ENCODE measurements around the gene C4orf54. TPM values are rescaled to one million over a fixed set of nuclear protein-coding genes. Genes with fewer than 3 reads are reported as not detected.

Gene C4orf54
- total and polyA plus RNA-seq, 2 of the 4 experiments (the other 2 are of a cell fraction): not detected

GRCh38 chr4:99651016-99651769 lies 6.4 kb downstream of the C4orf54 start:
- H2BK120ac ChIP-seq (ENCODE audit: low read depth, low read length): no peak overlapping the region
- H3K56ac ChIP-seq (ENCODE audit: extremely low read depth, insufficient read depth, low read length): no peak overlapping the region
- no peak overlapping the region for H2AK9ac ChIP-seq (replicated peaks; ENCODE audit: low read depth, low read length, poor library complexity)
- no peak overlapping the region for H2BK15ac ChIP-seq (ENCODE audit: low read depth, low read length)
- ATAC-seq (ENCODE audit: low read depth) (no peak), DNase-seq (no peak)
- no TSS peak for BruUV-seq (replicated peaks)
- no peak overlapping the region for H2BK5ac ChIP-seq (ENCODE audit: low read depth, low read length, poor library complexity, severe bottlenecking)
- no peak overlapping the region for H4K91ac ChIP-seq (ENCODE audit: insufficient read depth, low read depth, low read length)
- no peak overlapping the region for H4K8ac ChIP-seq (ENCODE audit: low read depth in 2 of 2, low read length in 2 of 2)
- H3K4me2 ChIP-seq (ENCODE audit: low read depth, low read length): no peak overlapping the region
- H2AFZ ChIP-seq (replicated peaks; ENCODE audit: low read length, poor library complexity): no peak overlapping the region
- no peak overlapping the region for H3K4me3 ChIP-seq (ENCODE audit: insufficient read depth, low read depth, low read length)
- no peak overlapping the region for H4K5ac ChIP-seq (ENCODE audit: low read depth, low read length)
- WGBS, 2 experiments (ENCODE audit: extremely low coverage in 2 of 2, insufficient read length in 1 of 2): 79% methylated on average over 13 of the region's 18 CpGs; no CpG with 5 or more reads in 1 of the 2 experiments
- CTCF ChIA-PET: no interaction called here
- H3K36me3 ChIP-seq (ENCODE audit: control insufficient read depth, insufficient read depth, low read length): no peaks in the 10 kb centered on the region
- H3K79me1 ChIP-seq (ENCODE audit: low read depth in 1 of 2, low read length in 2 of 2): no peaks in the 10 kb centered on the region
- no peak overlapping the region for H3K14ac ChIP-seq (replicated peaks; ENCODE audit: low read depth, low read length)
- TF ChIP-seq CHD1 (IDR thresholded peaks at IDR 0.05; ENCODE audit: low read depth, low read length) (no peak), CTCF (conservative IDR thresholded peaks at IDR 0.05; ENCODE audit: low read depth, low read length) (no peak), USF2 (IDR thresholded peaks at IDR 0.05; ENCODE audit: low read depth, low read length) (no peak), ELK1 (IDR thresholded peaks at IDR 0.05; ENCODE audit: borderline replicate concordance, low read depth, low read length) (no peak), MAZ (IDR thresholded peaks at IDR 0.05; ENCODE audit: borderline replicate concordance, low read depth, low read length) (no peak), SMC3 (IDR thresholded peaks at IDR 0.05; ENCODE audit: low read depth, low read length) (no peak), MAFK (IDR thresholded peaks at IDR 0.05; ENCODE audit: low read depth, low read length) (no peak), RCOR1 (IDR thresholded peaks at IDR 0.05; ENCODE audit: insufficient replicate concordance, low read length) (no peak), CEBPB (IDR thresholded peaks at IDR 0.05; ENCODE audit: low read depth, low read length) (no peak)
- H4K20me1 ChIP-seq (ENCODE audit: insufficient read depth, low read length): no peaks in the 10 kb centered on the region
- H2BK20ac ChIP-seq (ENCODE audit: low read depth, low read length): no peak overlapping the region
- H3K4ac ChIP-seq (ENCODE audit: low read depth, low read length): no peak overlapping the region
- H3K4me1 ChIP-seq (ENCODE audit: control insufficient read depth, insufficient read depth, low read length): peaks cover 2% of the 10 kb centered on the region; the same call in 1 of the 2 replicates
- in situ Hi-C loops (cut with MboI; ENCODE audit: low sequenced_read_pairs) (no loop called here), intact Hi-C loops (cut with micrococcal nuclease) (no loop called here), dilution Hi-C loops (cut with HindIII; ENCODE audit: low sequenced_read_pairs, unreplicated experiment) (no loop called here)
- POLR2A ChIA-PET (ENCODE audit: unreplicated experiment): interaction anchor here (0.7 kb wide), 1 partner anchor 30 kb away, joined by 3 read pairs; no protein-coding TSS in a partner anchor
- peaks cover 5% of the 10 kb centered on the region for H3K27me3 ChIP-seq (ENCODE audit: control insufficient read depth, insufficient read depth, low read length)
- no peaks in the 10 kb centered on the region; the same call in 1 of the 2 replicates for H3K9me3 ChIP-seq (ENCODE audit: control insufficient read depth, insufficient read depth, low read length)
- H3K23ac ChIP-seq (ENCODE audit: low read depth, low read length): no peak overlapping the region
- H3K9ac ChIP-seq (ENCODE audit: low read depth, low read length): no peak overlapping the region
- no peak overlapping the region for H3K18ac ChIP-seq (ENCODE audit: low read depth, low read length)
- H3K27ac ChIP-seq (ENCODE audit: insufficient read depth, low read length): no peak overlapping the region
- H3K9me1 ChIP-seq (ENCODE audit: insufficient read depth, low read length): no peaks in the 10 kb centered on the region
- no peak overlapping the region for H2AK5ac ChIP-seq (ENCODE audit: low read depth, low read length)

All from IMR-90 (cell line).